Neutrophil (primary cell): Measurements from ENCODE around the gene MAPK8IP3.

ENCODE experiments used
- H3K27ac ChIP-seq: fragments of 200-600 bp; sonication (generic); 2 replicates; pipeline ENCODE4 v1.5.1; 2016; ENCODE audit warnings: mild to moderate bottlenecking, moderate library complexity
- H3K27me3 ChIP-seq: fragments of 200-600 bp; sonication (generic); 2 replicates; pipeline ENCODE4 v1.6.0; 2016; ENCODE audit warnings: mild to moderate bottlenecking
- H3K36me3 ChIP-seq: fragments of 200-600 bp; sonication (generic); 2 replicates; pipeline ENCODE4 v1.5.1; 2017
- H3K4me1 ChIP-seq, 2 experiments: fragments of 200-600 bp in 1 of 2; sonication (generic) in 1 of 2; 1 replicate in 1 of 2; 2 replicates in 1 of 2; pipeline versions ENCODE4 v1.5.1 to v1.6.1; 2013 to 2016; ENCODE audit warnings: low read depth in 1 of 2, low read length in 1 of 2, mild to moderate bottlenecking in 1 of 2, moderate library complexity in 1 of 2; ENCODE audit not compliant: control insufficient read depth in 1 of 2, insufficient read depth in 1 of 2
- H3K4me3 ChIP-seq, 2 experiments: fragments of 200-600 bp in 1 of 2; sonication (generic) in 1 of 2; 1 replicate in 1 of 2; 2 replicates in 1 of 2; pipeline ENCODE4 v1.5.1; 2013 to 2016; ENCODE audit warnings: low read depth in 1 of 2, low read length in 1 of 2, mild to moderate bottlenecking in 1 of 2, moderate library complexity in 1 of 2
- H3K9me3 ChIP-seq: fragments of 200-600 bp; sonication (generic); 2 replicates; pipeline ENCODE4 v1.5.1; 2016
- CTCF ChIP-seq: fragments of 200-600 bp; sonication (generic); IDR thresholded peaks from 2 replicates; pipeline ENCODE4 v1.5.1; 2016; ENCODE audit warnings: antibody characterized with exemption

Gene MAPK8IP3

GRCh38 chr16:1708083-1708767 lies 2.2 kb downstream of the MAPK8IP3 start:
- H3K4me1 ChIP-seq, result peaks cover 28 to 39% of the 10 kb centered on the region in 2 experiments

GRCh38 chr16:1708768-1709180 lies 2.8 kb downstream of the MAPK8IP3 start:
- Histone ChIP-seq H3K27ac (no peak overlapping the region), H3K4me1 (peaks cover 28 to 40% of the 10 kb centered on the region in 2 experiments), H3K4me3 (no peak overlapping the region)

More at GRCh38 chr16:1708083-1708767, 2.2 kb downstream of the MAPK8IP3 start:
- Histone ChIP-seq H3K36me3 (no peaks in the 10 kb centered on the region), H3K27me3 (no peaks in the 10 kb centered on the region), H3K9me3 (no peaks in the 10 kb centered on the region), H3K27ac (no peak overlapping the region), H3K4me3 (no peak overlapping the region)
- TF ChIP-seq CTCF, result no peak

GRCh38 chr16:1709356-1709755 lies 3.4 kb downstream of the MAPK8IP3 start:
- Histone ChIP-seq H3K27ac (no peak overlapping the region), H3K4me3 (no peak overlapping the region), H3K4me1 (peaks cover 28 to 43% of the 10 kb centered on the region in 2 experiments), H3K36me3 (no peaks in the 10 kb centered on the region), H3K9me3 (no peaks in the 10 kb centered on the region), H3K27me3 (no peaks in the 10 kb centered on the region)
- no peak for TF ChIP-seq CTCF

More at GRCh38 chr16:1708768-1709180, 2.8 kb downstream of the MAPK8IP3 start:
- H3K27me3 ChIP-seq, result no peaks in the 10 kb centered on the region
- no peak for TF ChIP-seq CTCF
- H3K36me3 ChIP-seq, result no peaks in the 10 kb centered on the region
- no peaks in the 10 kb centered on the region for H3K9me3 ChIP-seq

DNA sequence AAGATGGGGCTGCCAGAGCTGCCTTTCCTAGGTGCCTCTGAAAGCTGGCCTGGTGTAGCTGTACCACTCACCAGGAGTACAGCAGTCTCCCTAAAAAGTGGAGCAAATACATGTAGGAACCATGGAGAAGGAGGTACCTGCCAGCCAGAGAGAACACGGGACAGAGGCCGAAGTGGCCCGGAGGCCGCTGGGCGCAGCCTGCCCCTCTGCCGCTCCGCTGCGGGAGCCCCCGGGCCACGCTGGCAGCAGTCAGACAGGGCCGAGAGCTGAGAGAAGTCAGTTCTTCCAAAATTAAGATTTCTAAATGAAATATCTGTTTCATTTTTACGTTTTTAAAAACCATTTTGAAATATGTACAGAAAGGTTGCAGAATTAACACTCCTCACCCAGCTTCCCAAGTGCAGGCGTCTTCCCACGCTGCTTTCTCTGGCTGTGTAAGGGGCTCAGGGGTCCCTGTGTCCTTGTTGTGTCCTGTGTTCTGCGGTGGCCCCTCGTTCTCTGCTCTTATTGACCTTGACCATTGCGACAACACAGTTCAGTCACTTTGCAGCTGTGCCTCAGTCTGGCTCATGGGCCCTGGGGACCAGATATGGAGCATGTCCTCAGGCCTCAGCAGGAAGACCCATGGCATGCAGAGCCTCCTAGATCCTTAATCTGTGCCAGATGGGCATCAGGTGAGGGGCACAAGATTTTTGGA lies 5.0 kb downstream of the MAPK8IP3 start:
- no peak overlapping the region for H3K4me3 ChIP-seq
- no peaks in the 10 kb centered on the region for H3K27me3 ChIP-seq
- H3K27ac ChIP-seq, result no peak overlapping the region
- no peaks in the 10 kb centered on the region for H3K9me3 ChIP-seq
- TF ChIP-seq CTCF, result no peak
- no peaks in the 10 kb centered on the region for H3K36me3 ChIP-seq
- H3K4me1 ChIP-seq, result peaks cover 19 to 36% of the 10 kb centered on the region in 2 experiments

GRCh38 chr16:1712791-1713261 lies 6.8 kb downstream of the MAPK8IP3 start:
- TF ChIP-seq CTCF, result no peak
- peaks cover 8 to 20% of the 10 kb centered on the region in 2 experiments for H3K4me1 ChIP-seq
- no peak overlapping the region for H3K4me3 ChIP-seq
- H3K36me3 ChIP-seq, result no peaks in the 10 kb centered on the region
- no peaks in the 10 kb centered on the region for H3K9me3 ChIP-seq
- H3K27ac ChIP-seq, result no peak overlapping the region
- H3K27me3 ChIP-seq, result no peaks in the 10 kb centered on the region
